Subcutaneous adipose tissue (tissue), 4 donors: ENCODE data around the gene USP10. TPM values are rescaled to one million over a fixed set of nuclear protein-coding genes. Genes with fewer than 3 reads are reported as not detected.

Source experiments
- total RNA-seq, 4 donors: library from RNA; depleted of rRNA; stranded (reverse); fragments of >200 nt; gene quantifications; one replicate each; pipeline ENCODE4 v1.1.0, GENCODE V29; 2016
- TF ChIP-seq, protein P1 (sequence below): fragments of 450-650 bp; IDR thresholded peaks from one replicate; pipeline ENCODE4 v1.5.1; 2016; ENCODE audit warnings: low read depth, mild to moderate bottlenecking, control low read depth, antibody characterized with exemption, moderate library complexity

Gene USP10
- total RNA-seq, 4 donors from 2014 or later, result 29.7 to 85.1 (median 43.5) TPM

DNA sequence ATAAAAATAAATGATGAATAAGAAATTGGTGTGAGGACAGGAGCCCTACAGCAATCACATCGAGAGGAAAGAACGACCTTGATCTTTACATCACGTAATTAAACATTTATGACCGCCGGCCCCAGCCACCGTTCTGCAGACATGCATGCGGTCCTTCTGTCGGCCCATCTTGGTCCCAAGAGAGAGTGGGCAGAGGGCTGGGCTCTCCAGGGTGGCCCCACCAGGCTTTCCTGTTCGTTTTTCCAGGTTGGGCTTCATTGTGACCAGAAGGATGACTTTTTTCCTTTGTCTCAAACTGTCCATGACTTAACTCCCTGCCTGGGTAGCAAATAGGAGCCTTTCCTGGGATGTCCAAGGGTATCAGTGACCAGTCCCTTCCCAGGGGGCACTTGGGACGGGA, 116.7 kb downstream of the USP10 start:
- TF ChIP-seq, protein P1, sequence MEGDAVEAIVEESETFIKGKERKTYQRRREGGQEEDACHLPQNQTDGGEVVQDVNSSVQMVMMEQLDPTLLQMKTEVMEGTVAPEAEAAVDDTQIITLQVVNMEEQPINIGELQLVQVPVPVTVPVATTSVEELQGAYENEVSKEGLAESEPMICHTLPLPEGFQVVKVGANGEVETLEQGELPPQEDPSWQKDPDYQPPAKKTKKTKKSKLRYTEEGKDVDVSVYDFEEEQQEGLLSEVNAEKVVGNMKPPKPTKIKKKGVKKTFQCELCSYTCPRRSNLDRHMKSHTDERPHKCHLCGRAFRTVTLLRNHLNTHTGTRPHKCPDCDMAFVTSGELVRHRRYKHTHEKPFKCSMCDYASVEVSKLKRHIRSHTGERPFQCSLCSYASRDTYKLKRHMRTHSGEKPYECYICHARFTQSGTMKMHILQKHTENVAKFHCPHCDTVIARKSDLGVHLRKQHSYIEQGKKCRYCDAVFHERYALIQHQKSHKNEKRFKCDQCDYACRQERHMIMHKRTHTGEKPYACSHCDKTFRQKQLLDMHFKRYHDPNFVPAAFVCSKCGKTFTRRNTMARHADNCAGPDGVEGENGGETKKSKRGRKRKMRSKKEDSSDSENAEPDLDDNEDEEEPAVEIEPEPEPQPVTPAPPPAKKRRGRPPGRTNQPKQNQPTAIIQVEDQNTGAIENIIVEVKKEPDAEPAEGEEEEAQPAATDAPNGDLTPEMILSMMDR, result no peak

DNA sequence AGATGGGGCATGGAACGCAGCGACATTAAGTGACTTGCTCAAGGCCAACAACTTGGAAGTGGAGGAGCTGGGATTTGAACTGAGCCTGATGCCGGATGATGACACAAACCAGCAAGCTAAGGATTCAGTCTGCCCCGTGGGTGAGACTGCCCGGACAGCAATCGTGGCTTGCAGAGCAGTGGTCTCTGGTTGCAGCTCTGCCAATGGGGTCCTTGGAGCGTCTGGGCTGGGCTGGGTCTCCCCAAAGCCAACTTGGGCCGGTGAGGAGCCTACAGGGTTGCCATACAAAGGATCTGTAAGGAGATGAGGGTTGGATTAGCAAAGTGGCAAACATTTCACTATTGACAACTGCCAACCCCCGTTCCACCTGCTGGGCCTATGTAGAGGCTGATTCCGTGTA, 117.4 kb downstream of the USP10 start:
- TF ChIP-seq, protein P1, result no peak

DNA sequence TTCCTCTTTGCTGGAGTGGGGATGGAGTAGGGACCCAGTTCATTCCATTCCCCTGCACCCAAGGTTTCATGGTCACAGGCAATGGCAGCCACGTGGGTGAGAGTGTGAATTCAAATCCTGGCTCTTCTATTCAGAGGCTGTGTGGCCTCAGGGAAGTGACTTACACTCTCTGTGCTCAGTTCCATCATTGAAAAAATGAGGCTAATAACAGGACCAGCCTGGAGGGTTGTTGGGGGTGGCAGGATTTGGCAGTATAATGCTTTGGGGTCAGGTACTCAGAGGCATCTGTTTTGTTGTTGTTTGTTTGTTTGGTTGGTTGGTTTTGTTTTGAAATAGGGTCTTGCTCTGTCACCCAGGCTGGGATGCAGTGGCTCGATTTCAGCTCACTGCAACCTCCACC, 117.8 kb downstream of the USP10 start:
- TF ChIP-seq, protein P1, result no peak

DNA sequence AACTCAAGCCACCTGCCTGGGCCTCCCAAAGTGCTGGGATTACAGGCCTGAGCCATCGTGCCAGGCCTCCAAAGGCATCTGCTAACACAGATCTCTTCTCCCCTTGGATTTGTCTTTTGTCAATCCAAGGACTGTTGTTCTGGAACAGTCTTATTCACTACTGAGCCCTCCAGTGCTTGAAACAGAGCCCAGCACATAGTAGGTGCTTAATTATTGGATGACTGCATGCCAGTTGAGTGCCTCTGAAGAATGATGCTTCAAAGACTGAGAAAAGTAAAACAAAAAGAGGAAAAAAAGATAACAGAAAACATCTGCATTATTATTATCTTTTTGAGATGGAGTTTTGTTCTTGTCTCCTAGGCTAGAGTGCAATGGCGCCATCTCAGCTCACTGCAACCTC, 118.3 kb downstream of the USP10 start:
- TF ChIP-seq, protein P1, result no peak

DNA sequence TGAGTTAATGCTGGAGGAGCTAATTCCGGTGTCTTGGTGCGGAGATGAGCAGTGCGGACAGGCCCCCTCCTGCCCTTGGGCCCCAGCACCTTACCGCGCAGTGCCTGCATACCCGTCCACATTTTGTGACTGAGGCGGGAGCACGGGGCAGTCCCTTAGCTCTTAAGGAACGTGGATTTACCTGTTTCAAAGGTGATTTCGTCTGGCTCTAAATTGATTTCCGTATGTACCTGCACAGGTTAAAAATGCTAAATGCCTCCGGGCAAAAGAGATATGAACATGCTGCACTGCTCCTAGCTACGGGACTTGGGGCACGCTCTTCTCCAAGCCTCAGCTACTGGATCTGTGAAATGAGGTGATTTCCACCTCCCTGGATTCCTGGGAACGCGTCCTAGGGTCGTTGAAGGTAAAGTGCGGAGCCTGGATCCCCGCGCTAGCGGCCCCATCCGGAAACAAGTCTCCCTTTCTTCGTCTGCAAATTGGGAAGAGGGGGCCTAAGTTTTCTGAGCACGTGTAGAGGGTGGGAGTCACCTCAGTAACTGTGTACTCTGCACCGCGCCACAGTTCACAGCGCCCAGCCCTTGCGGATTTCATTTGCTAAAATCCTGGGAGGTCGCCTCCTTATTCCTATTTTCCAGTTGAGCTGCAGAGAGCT, 119.3 kb downstream of the USP10 start:
- TF ChIP-seq, protein P1, result no peak

DNA sequence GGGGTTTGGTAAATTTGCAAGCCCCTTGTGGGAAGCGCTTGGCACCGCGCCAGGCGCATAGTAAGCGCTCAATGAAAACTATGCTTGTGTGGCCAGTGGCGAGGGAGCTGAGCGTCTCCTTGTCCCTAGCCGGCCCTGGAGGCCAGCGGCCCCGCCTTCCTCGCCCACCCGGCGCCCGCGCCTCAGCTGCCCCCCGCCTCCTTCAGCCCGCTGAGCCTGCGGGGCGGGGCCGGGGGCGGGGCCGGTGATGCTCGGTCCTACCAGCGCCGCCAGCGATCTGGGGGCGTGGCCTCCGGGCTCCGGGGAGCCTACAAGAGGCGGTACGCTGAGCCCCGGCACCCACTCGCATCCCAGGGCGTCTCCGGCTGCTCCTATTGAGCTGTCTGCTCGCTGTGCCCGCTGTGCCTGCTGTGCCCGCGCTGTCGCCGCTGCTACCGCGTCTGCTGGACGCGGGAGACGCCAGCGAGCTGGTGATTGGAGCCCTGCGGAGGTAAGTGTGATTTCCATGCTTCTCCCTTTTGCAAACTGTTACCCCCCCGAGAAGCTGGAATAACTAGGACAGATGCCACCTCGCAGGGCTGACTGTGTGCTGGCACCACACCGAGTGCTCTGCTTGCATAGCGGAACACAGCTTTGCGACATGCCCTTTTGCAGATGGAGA, 120.0 kb downstream of the USP10 start, which contains the start of gene CRISPLD2:
Gene CRISPLD2, plus strand, starts transcription at position 342 of the 661 bp plus-strand sequence. CDS start 18,511 bp downstream, outside the sequence.
- TF ChIP-seq, protein P1, result no peak

DNA sequence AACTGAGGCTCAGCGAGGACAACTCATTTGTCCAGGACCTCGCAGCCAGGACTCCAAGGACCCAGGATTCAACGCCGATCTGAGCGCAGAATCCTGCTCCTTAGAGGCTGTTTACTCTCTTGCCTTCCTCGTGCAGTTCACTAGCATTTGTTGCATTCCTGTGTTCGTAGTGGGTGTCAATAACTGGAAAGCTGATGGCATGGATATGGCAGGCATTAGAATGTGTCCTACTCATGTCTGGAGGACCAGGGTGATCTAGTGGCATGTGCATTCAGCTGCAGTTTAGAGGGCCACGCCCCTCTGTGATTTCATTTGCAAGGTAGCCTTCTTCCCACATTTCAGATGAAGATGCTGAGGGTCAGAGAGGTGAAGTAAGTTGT, 120.5 kb downstream of the USP10 start:
- TF ChIP-seq, protein P1, result no peak
